HepG2 (cell line): ENCODE data around the gene GPATCH3. TPM values are rescaled to one million over a fixed set of nuclear protein-coding genes. Genes with fewer than 3 reads are reported as not detected.

Experiments
- ARID2 ChIP-seq: sonication (generic); formaldehyde crosslinking; IDR thresholded peaks from 2 replicates; pipeline ENCODE4 v1.8.1; 2022; ENCODE audit warnings: mild to moderate bottlenecking, missing genetic modification reagents, borderline replicate concordance
- HDAC2 ChIP-seq: sonication (generic); formaldehyde crosslinking; IDR thresholded peaks from 2 replicates; pipeline ENCODE4 v1.4.0; 2020; ENCODE audit warnings: missing genetic modification reagents
- KMT2B ChIP-seq: IDR thresholded peaks from 2 replicates; pipeline ENCODE4 v1.6.1; 2016; ENCODE audit warnings: missing genetic modification reagents, missing compliant biosample characterization
- MIER2 ChIP-seq: IDR thresholded peaks from 2 replicates; pipeline ENCODE4 v1.6.1; 2016; ENCODE audit warnings: missing biosample characterization, missing genetic modification reagents
- PAX8 ChIP-seq: sonication (generic); formaldehyde crosslinking; IDR thresholded peaks from 2 replicates; pipeline ENCODE4 v1.8.0; 2022; ENCODE audit warnings: mild to moderate bottlenecking, missing genetic modification reagents, borderline replicate concordance
- PRDM15 ChIP-seq: sonication (generic); formaldehyde crosslinking; IDR thresholded peaks from 2 replicates; pipeline ENCODE4 v1.4.0; 2020; ENCODE audit warnings: missing genetic modification reagents
- SMC3 ChIP-seq: IDR thresholded peaks from 2 replicates; pipeline ENCODE4 v1.6.1; 2011; ENCODE audit warnings: low read length, improper control_type of control experiment
- TFDP1 ChIP-seq: IDR thresholded peaks from 2 replicates; pipeline ENCODE4 v1.6.1; 2016; ENCODE audit warnings: missing compliant biosample characterization, missing genetic modification reagents, borderline replicate concordance
- TRIM24 ChIP-seq: sonication (generic); formaldehyde crosslinking; IDR thresholded peaks from 2 replicates; pipeline ENCODE4 v1.8.0; 2022; ENCODE audit warnings: mild to moderate bottlenecking, missing genetic modification reagents
- YY1 ChIP-seq: IDR thresholded peaks from 2 replicates; pipeline ENCODE4 v1.6.1; 2011; ENCODE audit warnings: low read length, low read depth, moderate library complexity, mild to moderate bottlenecking; ENCODE audit not compliant: insufficient read depth, insufficient replicate concordance
- ZNF512 ChIP-seq: sonication (generic); formaldehyde crosslinking; IDR thresholded peaks from 2 replicates; pipeline ENCODE4 v1.4.0; 2020; ENCODE audit warnings: mild to moderate bottlenecking, missing genetic modification reagents
- ZNF530 ChIP-seq: sonication (generic); formaldehyde crosslinking; IDR thresholded peaks from 2 replicates; pipeline ENCODE4 v1.5.0; 2020; ENCODE audit warnings: low read depth, mild to moderate bottlenecking, missing genetic modification reagents
- ZZZ3 ChIP-seq: sonication (generic); formaldehyde crosslinking; IDR thresholded peaks from 2 replicates; pipeline ENCODE4 v1.4.0; 2020; ENCODE audit warnings: missing genetic modification reagents, mild to moderate bottlenecking, borderline replicate concordance
- polyA plus RNA-seq, 8 experiments: library from polyadenylated mRNA; depleted of rRNA in 3 of 8; stranded (reverse) in 7 of 8; unstranded in 1 of 8; fragments of >200 nt; fragmentation: Illumina TruSeq in 4 of 8; extraction: Trizol in 4 of 8; gene quantifications; 2 replicates each; pipeline versions ENCODE4 v1.2.1 to v1.2.3, GENCODE V29; 2011 to 2016; ENCODE audit warnings: low read depth in 4 of 8, missing spikeins in 1 of 8, mixed read lengths in 1 of 8; ENCODE audit not compliant: insufficient read depth in 1 of 8
- total RNA-seq, 5 experiments: library from RNA; depleted of rRNA; stranded (reverse); fragments of >200 nt; fragmentation: Illumina TruSeq; extraction: Trizol; gene quantifications; 2 replicates each; pipeline ENCODE4 v1.2.3, GENCODE V29; 2016; ENCODE audit warnings: low read depth in 1 of 5
- TF ChIP-seq, protein P1 (sequence below): sonication (generic); formaldehyde crosslinking; IDR thresholded peaks from 2 replicates; pipeline ENCODE4 v1.8.1; 2023; ENCODE audit warnings: mild to moderate bottlenecking, moderate library complexity, missing genetic modification reagents
- TF ChIP-seq, protein P2 (sequence below): sonication (generic); formaldehyde crosslinking; IDR thresholded peaks from 2 replicates; pipeline ENCODE4 v1.5.0; 2020; ENCODE audit warnings: mild to moderate bottlenecking, missing genetic modification reagents, borderline replicate concordance

The GPATCH3 gene
- total and polyA plus RNA-seq, 2 of the 13 experiments (the other 11 are each of a cell fraction or from before 2014, with no cell fraction given), result 8.3 to 11.0 TPM

- TF ChIP-seq, protein P1, sequence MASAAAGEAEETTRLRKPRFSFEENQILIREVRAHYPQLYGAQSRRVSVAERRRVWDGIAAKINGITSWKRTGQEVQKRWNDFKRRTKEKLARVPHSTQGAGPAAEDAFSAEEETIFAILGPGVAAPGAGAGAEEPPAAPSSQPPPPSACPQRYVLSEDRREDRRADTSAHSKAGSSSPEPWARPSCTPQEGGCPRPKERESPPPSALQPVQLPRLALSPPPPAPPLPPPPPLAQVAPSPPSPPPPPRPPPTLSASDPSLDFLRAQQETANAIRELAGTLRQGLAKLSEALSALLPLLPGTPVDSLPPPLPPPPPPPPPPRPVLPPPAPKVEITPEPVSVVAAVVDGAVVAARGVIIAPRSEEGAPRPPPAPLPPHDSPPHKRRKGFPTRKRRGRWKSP, result peak; percentile 60; the same call in 1 of the 2 replicates
- TF ChIP-seq ARID2 (0 out of 2 replicates have a peak, but pooled peaks have one; percentile 62), ZZZ3 (CRISPR knock-in tag) (peak; percentile 87; the same call in 1 of the 2 replicates), ZNF530 (CRISPR knock-in tag) (no peak), TRIM24 (CRISPR knock-in tag) (no peak), YY1 (peak; percentile 20), ZNF512 (CRISPR knock-in tag) (no peak), SMC3 (no peak), MIER2 (no peak), KMT2B (CRISPR knock-in tag) (peak; percentile 92), TFDP1 (CRISPR knock-in tag) (peak; percentile 28; the same call in 1 of the 2 replicates), HDAC2 (CRISPR knock-in tag) (peak; percentile 44; the same call in 1 of the 2 replicates), PRDM15 (peak; percentile 39; the same call in 1 of the 2 replicates), PAX8 (CRISPR knock-in tag) (no peak)
- TF ChIP-seq, protein P2, sequence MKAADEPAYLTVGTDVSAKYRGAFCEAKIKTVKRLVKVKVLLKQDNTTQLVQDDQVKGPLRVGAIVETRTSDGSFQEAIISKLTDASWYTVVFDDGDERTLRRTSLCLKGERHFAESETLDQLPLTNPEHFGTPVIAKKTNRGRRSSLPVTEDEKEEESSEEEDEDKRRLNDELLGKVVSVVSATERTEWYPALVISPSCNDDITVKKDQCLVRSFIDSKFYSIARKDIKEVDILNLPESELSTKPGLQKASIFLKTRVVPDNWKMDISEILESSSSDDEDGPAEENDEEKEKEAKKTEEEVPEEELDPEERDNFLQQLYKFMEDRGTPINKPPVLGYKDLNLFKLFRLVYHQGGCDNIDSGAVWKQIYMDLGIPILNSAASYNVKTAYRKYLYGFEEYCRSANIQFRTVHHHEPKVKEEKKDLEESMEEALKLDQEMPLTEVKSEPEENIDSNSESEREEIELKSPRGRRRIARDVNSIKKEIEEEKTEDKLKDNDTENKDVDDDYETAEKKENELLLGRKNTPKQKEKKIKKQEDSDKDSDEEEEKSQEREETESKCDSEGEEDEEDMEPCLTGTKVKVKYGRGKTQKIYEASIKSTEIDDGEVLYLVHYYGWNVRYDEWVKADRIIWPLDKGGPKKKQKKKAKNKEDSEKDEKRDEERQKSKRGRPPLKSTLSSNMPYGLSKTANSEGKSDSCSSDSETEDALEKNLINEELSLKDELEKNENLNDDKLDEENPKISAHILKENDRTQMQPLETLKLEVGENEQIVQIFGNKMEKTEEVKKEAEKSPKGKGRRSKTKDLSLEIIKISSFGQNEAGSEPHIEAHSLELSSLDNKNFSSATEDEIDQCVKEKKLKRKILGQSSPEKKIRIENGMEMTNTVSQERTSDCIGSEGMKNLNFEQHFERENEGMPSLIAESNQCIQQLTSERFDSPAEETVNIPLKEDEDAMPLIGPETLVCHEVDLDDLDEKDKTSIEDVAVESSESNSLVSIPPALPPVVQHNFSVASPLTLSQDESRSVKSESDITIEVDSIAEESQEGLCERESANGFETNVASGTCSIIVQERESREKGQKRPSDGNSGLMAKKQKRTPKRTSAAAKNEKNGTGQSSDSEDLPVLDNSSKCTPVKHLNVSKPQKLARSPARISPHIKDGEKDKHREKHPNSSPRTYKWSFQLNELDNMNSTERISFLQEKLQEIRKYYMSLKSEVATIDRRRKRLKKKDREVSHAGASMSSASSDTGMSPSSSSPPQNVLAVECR (CRISPR knock-in tag), result peak; percentile 98
Measured at GRCh38 chr1:26889551-26890466, 10.5 kb downstream of the GPATCH3 start, which contains the start of gene GPN2 (continued).
